Muscle layer of duodenum (tissue), 2 donors: ENCODE results near the gene TSHZ2.
"Not testable (repeated sequence)": the region's sequence is repeated elsewhere in the genome, so short reads cannot be mapped to it uniquely, and the experiment has no call there.

Source experiments
- H3K27ac ChIP-seq: one replicate; pipeline ENCODE4 v1.7.0; 2013; ENCODE audit warnings: mild to moderate bottlenecking, low read length
- H3K27me3 ChIP-seq: one replicate; pipeline ENCODE4 v1.7.0; 2013; ENCODE audit warnings: low read depth, mild to moderate bottlenecking, control low read depth, low read length
- H3K36me3 ChIP-seq, 2 donors: one replicate each; pipeline ENCODE4 v1.7.0; 2013; ENCODE audit warnings: low read length in 2 of 2, control low read depth in 1 of 2, mild to moderate bottlenecking in 1 of 2; ENCODE audit not compliant: insufficient read depth in 2 of 2, control insufficient read depth in 1 of 2
- H3K4me1 ChIP-seq, 2 donors: one replicate each; pipeline ENCODE4 v1.7.0; 2013; ENCODE audit warnings: low read length in 2 of 2, mild to moderate bottlenecking in 2 of 2, control low read depth in 1 of 2, moderate library complexity in 1 of 2; ENCODE audit not compliant: insufficient read depth in 2 of 2, control insufficient read depth in 1 of 2
- H3K4me3 ChIP-seq, 2 donors: one replicate each; pipeline ENCODE4 v1.7.0; 2013; ENCODE audit warnings: low read length in 2 of 2, low read depth in 1 of 2, mild to moderate bottlenecking in 1 of 2
- H3K9me3 ChIP-seq, 2 donors: one replicate each; pipeline ENCODE4 v1.7.0; 2013; ENCODE audit warnings: low read length in 2 of 2, control low read depth in 1 of 2, mild to moderate bottlenecking in 1 of 2; ENCODE audit not compliant: control insufficient read depth in 1 of 2
- donor health status: healthy.

The TSHZ2 gene

DNA sequence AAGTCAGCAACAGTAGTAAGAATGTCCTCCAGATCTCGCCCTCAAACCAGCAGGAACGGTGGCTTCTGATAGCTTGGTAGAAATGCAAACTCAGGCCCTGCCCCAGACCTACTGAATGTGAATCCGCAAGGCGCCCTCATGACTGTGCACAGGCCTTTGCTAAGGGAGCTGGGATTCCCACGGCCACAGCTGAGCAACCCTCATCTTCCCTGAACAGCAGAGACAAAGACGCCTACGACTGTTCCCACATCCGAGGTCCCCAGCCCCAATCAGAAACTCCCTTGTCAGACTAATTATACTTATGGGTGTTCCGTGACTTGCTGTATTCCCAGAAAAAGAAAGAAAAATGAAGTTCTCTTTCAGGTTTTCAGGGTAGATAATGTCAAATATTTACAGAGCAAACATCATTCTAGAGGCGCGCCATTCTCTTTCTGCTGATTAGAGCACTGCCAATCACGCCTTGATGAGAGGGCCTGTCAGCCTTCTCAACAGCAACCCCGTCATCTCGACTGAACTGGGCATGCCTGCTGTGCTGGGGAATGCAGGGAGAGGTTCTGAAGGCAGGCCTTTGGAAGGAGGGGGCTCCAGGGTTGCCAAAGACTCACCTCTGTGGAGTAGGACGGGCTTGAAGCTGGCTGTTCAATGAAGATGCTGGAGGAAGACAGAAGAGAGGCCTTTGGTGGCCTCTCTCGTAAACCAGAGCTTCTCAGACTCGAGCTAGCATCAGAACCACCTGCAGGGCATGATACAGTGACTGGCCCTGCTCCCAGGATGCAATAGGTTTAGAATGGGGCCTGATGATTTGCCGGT is 541.5 kb downstream of the TSHZ2 start:
- Histone ChIP-seq H3K27me3 (no peaks in the 10 kb centered on the region), H3K9me3 (peaks cover 0 to 2% of the 10 kb centered on the region in 2 donors), H3K4me3 (no peak overlapping the region), H3K36me3 (no peaks in the 10 kb centered on the region), H3K4me1 (no peaks in the 10 kb centered on the region), H3K27ac (no peak overlapping the region)

DNA sequence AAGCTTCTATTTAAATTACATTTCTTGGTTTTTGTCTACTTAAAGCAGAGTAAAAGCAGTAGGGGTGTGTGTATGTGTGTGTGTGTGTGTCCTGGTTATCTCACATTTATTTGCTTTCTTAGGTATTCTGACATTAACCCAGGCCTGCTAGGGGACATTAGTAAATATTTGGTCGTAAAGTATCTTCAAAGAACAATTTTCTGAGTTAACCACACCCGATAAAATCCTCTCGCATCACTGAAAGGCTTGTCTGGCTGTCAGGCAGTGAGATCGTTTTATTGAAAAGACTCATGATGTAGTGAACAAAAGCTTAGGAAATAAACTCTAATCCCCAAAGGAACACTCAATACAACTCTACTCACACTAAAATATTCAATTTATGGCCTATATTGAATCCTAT is 543.6 kb downstream of the TSHZ2 start:
- no peaks in the 10 kb centered on the region for H3K4me1 ChIP-seq
- no peak overlapping the region for H3K4me3 ChIP-seq
- H3K36me3 ChIP-seq = no peaks in the 10 kb centered on the region
- no peaks in the 10 kb centered on the region for H3K9me3 ChIP-seq
- no peaks in the 10 kb centered on the region for H3K27me3 ChIP-seq
- no peak overlapping the region for H3K27ac ChIP-seq

DNA sequence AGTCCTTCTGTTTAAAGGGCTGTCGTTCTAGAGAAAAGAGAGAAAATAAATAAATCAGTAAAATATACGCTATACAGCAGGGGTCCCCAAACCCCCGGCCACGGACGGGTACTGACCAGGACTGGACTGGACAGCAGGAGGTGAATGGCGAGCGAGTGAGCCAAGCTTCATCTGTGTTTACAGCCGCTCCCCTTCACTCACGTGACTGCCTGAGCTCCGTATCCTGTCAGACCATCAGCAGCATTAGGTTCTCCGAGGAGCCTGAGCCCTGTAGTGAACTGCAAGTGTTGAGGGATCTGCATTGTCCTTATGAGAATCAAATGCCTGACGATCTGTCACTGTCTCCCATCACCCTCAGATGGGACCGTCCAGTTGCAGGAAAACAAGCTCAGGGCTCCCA is 545.0 kb downstream of the TSHZ2 start:
- Histone ChIP-seq H3K4me1 (no peaks in the 10 kb centered on the region), H3K36me3 (no peaks in the 10 kb centered on the region), H3K9me3 (no peaks in the 10 kb centered on the region), H3K27me3 (no peaks in the 10 kb centered on the region), H3K4me3 (no peak overlapping the region), H3K27ac (no peak overlapping the region)

DNA sequence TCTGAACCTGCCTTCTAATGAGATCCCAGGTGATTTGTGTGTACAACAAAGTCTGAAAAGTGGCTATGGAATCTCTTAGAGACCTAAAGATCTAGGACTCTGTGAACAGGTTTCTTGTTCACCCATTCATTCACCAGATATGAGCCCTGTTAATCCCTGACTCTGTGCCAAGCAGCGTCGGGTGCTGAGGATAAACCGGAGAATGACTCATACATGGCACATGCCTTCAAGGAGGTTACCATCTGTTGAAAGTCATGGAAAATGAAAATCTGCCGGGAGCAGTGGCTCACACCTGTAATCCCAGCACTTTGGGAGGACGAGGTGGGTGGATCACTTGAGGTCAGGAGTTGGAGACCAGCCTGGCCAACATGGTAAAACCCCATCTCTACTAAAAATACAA is 549.3 kb downstream of the TSHZ2 start:
- H3K9me3 ChIP-seq, H3K4me1 ChIP-seq, H3K4me3 ChIP-seq, H3K27ac ChIP-seq, H3K27me3 ChIP-seq, H3K36me3 ChIP-seq: not testable (repeated sequence)

DNA sequence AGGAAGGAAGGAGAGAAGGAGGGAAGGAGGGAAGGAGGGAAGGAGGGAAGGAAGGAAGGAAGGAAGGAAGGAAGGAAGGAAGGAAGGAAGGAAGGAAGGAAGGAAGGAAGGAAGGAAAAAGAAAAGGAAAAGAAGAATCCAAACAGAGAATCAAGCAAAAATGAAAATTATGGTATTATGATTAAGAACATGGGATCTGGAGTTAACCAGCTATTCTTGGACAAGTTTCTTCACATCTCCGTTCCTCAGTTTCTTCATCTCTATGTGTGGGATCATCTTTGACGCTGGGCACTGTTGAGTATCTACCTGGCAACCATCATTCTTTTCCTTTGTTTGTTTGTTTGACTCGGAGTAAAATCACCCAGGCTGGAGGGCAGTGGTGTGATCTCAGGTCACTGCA is 549.9 kb downstream of the TSHZ2 start:
- no peaks in the 10 kb centered on the region for H3K4me1 ChIP-seq
- H3K4me3 ChIP-seq = no peak overlapping the region
- H3K36me3 ChIP-seq = no peaks in the 10 kb centered on the region
- no peaks in the 10 kb centered on the region for H3K9me3 ChIP-seq
- no peaks in the 10 kb centered on the region for H3K27me3 ChIP-seq
- no peak overlapping the region for H3K27ac ChIP-seq

DNA sequence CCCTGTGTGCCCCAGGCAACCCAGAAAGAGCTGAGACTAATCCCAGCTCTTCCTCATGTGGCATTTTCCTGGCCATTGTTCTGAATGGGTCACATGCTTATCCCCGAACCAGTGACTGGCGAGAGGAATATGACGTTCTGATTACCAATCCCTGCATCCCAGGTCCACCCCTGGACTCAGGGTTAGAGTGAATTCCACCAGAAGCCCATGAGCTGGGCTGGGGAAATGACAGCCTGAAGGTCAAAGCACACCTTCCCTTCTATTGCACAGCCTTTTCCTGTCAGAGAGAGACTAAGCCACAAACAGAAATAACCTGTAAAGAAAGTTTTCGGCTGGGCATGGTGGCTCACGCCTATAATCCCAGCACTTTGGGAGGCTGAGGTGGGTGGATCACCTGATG is 550.5 kb downstream of the TSHZ2 start:
- Histone ChIP-seq H3K4me1 (no peaks in the 10 kb centered on the region), H3K9me3 (no peaks in the 10 kb centered on the region), H3K36me3 (no peaks in the 10 kb centered on the region), H3K27me3 (no peaks in the 10 kb centered on the region), H3K27ac (no peak overlapping the region), H3K4me3 (no peak overlapping the region)

DNA sequence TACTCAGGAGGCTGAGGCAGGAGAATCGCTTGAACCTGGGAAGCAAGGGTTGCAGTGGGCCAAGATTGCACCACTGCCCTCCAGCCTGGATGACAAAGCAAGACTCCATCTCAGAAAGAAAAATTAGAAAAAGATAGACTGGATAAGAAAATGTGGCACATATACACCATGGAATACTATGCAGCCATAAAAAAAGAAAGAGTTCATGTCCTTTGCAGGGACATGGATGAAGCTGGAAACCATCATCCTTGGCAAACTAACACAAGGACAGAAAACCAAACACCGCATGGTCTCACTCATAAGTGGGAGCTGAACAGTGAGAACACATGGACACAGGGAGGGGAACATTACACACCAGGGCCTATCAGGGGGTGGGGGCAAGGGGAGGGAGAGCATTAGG is 551.5 kb downstream of the TSHZ2 start:
- H3K4me1 ChIP-seq, H3K27ac ChIP-seq, H3K4me3 ChIP-seq, H3K27me3 ChIP-seq, H3K9me3 ChIP-seq, H3K36me3 ChIP-seq: not testable (repeated sequence)

DNA sequence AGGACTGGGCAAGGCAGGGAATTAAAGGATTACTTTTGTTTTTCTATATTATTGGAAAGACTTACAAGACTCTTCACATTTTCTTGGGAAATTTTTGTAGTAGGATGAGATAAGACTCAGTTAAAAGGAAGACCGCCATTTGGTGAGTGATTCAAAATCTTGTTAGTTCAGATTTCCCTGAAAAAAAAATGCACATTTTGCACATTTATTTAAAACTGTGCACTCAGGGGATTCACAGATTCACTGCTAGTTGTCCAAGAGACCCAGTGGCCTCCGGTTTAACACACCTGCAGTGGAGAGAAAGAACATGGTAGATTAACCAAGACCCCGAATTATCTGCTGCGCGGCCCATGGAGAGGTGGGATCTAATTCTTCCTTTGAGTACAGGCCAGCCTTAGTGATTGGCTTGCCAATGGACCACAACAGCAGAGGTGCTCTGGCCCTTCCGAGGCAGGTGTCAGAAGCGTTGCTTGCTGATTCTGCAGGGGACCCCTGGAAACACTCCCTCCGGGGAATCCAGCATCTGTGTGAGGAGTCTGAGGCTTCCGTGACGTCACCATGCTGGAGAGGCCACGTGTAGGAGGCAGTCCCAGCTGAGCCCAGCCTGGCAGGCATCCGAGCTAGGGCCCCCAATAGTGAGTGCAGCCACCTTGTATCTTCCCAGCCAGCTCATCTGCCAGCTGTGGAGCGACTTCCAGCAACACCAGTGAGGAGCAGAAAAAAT is 552.6 kb downstream of the TSHZ2 start:
- Histone ChIP-seq H3K4me3 (no peak overlapping the region), H3K4me1 (no peaks in the 10 kb centered on the region), H3K27ac (no peak overlapping the region), H3K9me3 (no peaks in the 10 kb centered on the region), H3K36me3 (no peaks in the 10 kb centered on the region), H3K27me3 (no peaks in the 10 kb centered on the region)

DNA sequence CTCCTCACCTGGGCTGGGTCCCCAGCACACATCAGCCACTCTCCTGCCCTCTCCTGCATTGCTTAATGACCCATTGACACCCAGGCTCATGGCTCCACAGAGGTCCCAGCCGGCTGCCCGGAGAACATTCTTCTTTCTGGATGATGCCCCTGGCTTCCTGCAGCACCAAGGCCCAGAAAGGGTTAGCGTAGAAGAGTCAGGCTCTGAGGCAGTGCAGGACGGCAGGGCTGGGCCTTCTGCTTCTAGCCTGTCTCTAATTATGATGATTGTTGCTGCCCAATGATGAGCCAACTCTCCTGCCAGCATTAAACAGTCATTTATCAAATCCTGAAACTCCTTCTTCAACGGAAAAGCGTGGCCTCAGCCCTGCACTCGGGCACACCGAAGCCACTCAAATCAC is 555.0 kb downstream of the TSHZ2 start:
- Histone ChIP-seq H3K4me1 (no peaks in the 10 kb centered on the region), H3K4me3 (no peak overlapping the region), H3K27ac (no peak overlapping the region), H3K27me3 (no peaks in the 10 kb centered on the region), H3K9me3 (no peaks in the 10 kb centered on the region), H3K36me3 (no peaks in the 10 kb centered on the region)

DNA sequence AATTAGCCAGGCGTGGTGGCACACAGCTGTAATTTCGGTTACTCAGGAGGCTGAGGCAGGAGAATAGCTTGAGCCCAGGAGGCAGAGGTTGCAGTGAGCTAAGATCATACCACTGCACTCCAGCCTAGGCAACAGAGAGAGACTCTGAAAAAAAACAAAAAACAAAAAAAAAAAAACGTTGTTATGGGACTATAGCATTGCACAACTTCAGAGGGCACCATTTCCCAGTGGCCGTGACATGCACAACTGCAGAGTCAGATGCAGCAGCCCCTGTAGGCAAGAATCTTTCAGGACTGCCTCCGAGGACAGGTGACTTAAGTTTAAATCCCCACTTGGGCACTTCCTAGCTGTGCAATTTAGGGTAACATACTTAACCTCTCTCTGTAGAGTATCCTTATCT is 557.5 kb downstream of the TSHZ2 start:
- Histone ChIP-seq H3K27ac (no peak overlapping the region), H3K4me1 (no peaks in the 10 kb centered on the region), H3K36me3 (no peaks in the 10 kb centered on the region), H3K27me3 (no peaks in the 10 kb centered on the region), H3K4me3 (no peak overlapping the region), H3K9me3 (no peaks in the 10 kb centered on the region)

DNA sequence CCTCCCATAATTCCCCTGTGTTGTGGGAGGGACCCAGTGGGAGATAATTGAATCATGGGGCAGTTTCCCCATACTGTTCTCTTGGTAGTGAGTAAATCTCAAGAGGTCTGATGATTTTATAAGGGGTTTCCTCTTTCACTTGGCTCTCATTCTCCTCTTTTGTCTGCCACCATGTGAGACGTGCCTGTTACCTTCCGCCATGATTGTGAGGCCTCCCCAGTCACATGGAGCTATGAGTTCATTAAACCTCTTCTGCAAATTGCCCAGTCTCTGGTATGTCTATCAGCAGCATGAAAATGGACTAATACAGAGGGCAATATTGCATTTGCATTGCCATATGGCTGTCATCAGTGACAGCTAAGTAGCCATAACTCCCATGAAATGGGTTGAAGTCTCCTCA is 558.3 kb downstream of the TSHZ2 start:
- Histone ChIP-seq H3K36me3 (no peaks in the 10 kb centered on the region), H3K27ac (no peak overlapping the region), H3K27me3 (no peaks in the 10 kb centered on the region), H3K4me1 (no peaks in the 10 kb centered on the region), H3K4me3 (no peak overlapping the region), H3K9me3 (no peaks in the 10 kb centered on the region)
